Keratinocyte (primary cell): ENCODE results near the gene EMX1. TPM values are rescaled to one million over a fixed set of nuclear protein-coding genes. Genes with fewer than 3 reads are reported as not detected.

Experiments
- DNase-seq: peaks from one replicate; pipeline ENCODE4 v3.0.0-alpha.2; 2011; ENCODE audit warnings: low read depth, missing footprints, low spot score
- FAIRE-seq: peaks from 2 replicates; lab custom pipeline; 2011; peaks lifted over from hg19 to GRCh38; lab: Jason Lieb, UNC
- H2AFZ ChIP-seq: 2 replicates; pipeline ENCODE4 v1.6.0; 2012; ENCODE audit warnings: low read length, control low read depth, inconsistent platforms; ENCODE audit not compliant: control insufficient read depth
- H3K27ac ChIP-seq: 2 replicates; pipeline ENCODE4 v1.5.1; 2011; ENCODE audit warnings: low read length; ENCODE audit not compliant: control insufficient read depth, insufficient read depth
- H3K27me3 ChIP-seq: 3 replicates; pipeline ENCODE4 v1.6.0; 2011; ENCODE audit warnings: low read length; ENCODE audit not compliant: control insufficient read depth, insufficient read depth; ENCODE audit errors: extremely low read depth
- H3K36me3 ChIP-seq, 2 experiments: 2 replicates in 1 of 2; 3 replicates in 1 of 2; pipeline ENCODE4 v1.5.1; 2011; ENCODE audit warnings: low read length in 2 of 2, mild to moderate bottlenecking in 1 of 2; ENCODE audit not compliant: control insufficient read depth in 2 of 2, insufficient read depth in 2 of 2; ENCODE audit errors: extremely low read depth in 1 of 2
- H3K4me1 ChIP-seq: 3 replicates; pipeline ENCODE4 v1.5.1; 2011; ENCODE audit warnings: low read length; ENCODE audit not compliant: control insufficient read depth, insufficient read depth; ENCODE audit errors: extremely low read depth
- H3K4me2 ChIP-seq: 3 replicates; pipeline ENCODE4 v1.6.0; 2011; ENCODE audit warnings: low read depth, low read length; ENCODE audit not compliant: control insufficient read depth, insufficient read depth; ENCODE audit errors: extremely low read depth
- H3K4me3 ChIP-seq, 3 experiments: fragments of 200-600 bp in 1 of 3; sonication (generic) in 1 of 3; 2 replicates in 2 of 3; 3 replicates in 1 of 3; pipeline ENCODE4 v1.5.1; 2011 to 2016; ENCODE audit warnings: low read length in 3 of 3, mild to moderate bottlenecking in 3 of 3, control low read depth in 2 of 3, inconsistent platforms in 1 of 3, low read depth in 1 of 3, mixed read lengths in 1 of 3, mixed run types in 1 of 3, moderate library complexity in 1 of 3; ENCODE audit not compliant: control insufficient read depth in 2 of 3, insufficient read depth in 2 of 3; ENCODE audit errors: extremely low read depth in 1 of 3
- H3K79me2 ChIP-seq: 2 replicates; pipeline ENCODE4 v1.6.0; 2012; ENCODE audit warnings: low read length; ENCODE audit not compliant: control insufficient read depth, insufficient read depth
- H3K9ac ChIP-seq: 3 replicates; pipeline ENCODE4 v1.6.0; 2011; ENCODE audit warnings: low read length; ENCODE audit not compliant: control insufficient read depth, insufficient read depth; ENCODE audit errors: extremely low read depth
- H3K9me1 ChIP-seq: 3 replicates; pipeline ENCODE4 v1.6.0; 2011; ENCODE audit warnings: low read length; ENCODE audit not compliant: control insufficient read depth, insufficient read depth; ENCODE audit errors: extremely low read depth
- H3K9me3 ChIP-seq: 2 replicates; pipeline ENCODE4 v1.5.1; 2012; ENCODE audit warnings: low read depth, low read length; ENCODE audit not compliant: control insufficient read depth
- H4K20me1 ChIP-seq: 3 replicates; pipeline ENCODE4 v1.6.0; 2011; ENCODE audit warnings: low read length; ENCODE audit not compliant: control insufficient read depth, insufficient read depth; ENCODE audit errors: extremely low read depth
- CTCF ChIP-seq, 3 experiments: IDR thresholded peaks in 1 of 3; conservative IDR thresholded peaks in 1 of 3; optimal IDR thresholded peaks in 1 of 3; 2 replicates in 2 of 3; 3 replicates in 1 of 3; pipeline versions ENCODE3 to v1.5.1; 2011; ENCODE audit warnings: low read length in 3 of 3, mild to moderate bottlenecking in 3 of 3, moderate library complexity in 2 of 3, control low read depth in 1 of 3, inconsistent platforms in 1 of 3; ENCODE audit not compliant: insufficient read depth in 2 of 3; ENCODE audit errors: extremely low read depth in 1 of 3
- EZH2 ChIP-seq: IDR thresholded peaks from one replicate; pipeline ENCODE4 v1.6.1; 2012; ENCODE audit warnings: inconsistent platforms, mild to moderate bottlenecking, low read length, moderate library complexity
- dilution Hi-C: fragments of 300-500 bp; cut with MboI; formaldehyde crosslinking; loops from one replicate; pipeline ENCODE4 v1.7.0; 2020; ENCODE audit warnings: low sequenced_read_pairs; ENCODE audit not compliant: extremely low pct_ligation_motif_present
- polyA plus RNA-seq, 5 experiments: library from polyadenylated mRNA; depleted of rRNA in 3 of 5; stranded (reverse) in 3 of 5; stranded (forward) in 1 of 5; unstranded in 1 of 5; fragments of >200 nt; gene quantifications; 1 replicate in 1 of 5; 2 replicates in 3 of 5; 3 replicates in 1 of 5; pipeline versions ENCODE4 v1.2.1 to v1.2.3, GENCODE V29; 2011 to 2012; ENCODE audit warnings: missing spikeins in 2 of 5, low read depth in 1 of 5, low replicate concordance in 1 of 5

The EMX1 gene
- polyA plus RNA-seq, 1 donor (not counting 4 experiments of a cell fraction or from before 2014, with no cell fraction given): not detected

GRCh38 chr2:72915907-72916742 lies 1.2 kb upstream of the EMX1 start:
- Histone ChIP-seq H3K79me2 (no peaks in the 10 kb centered on the region), H3K9ac (peak overlapping the region; percentile 15), H3K27ac (no peak overlapping the region), H3K9me3 (no peaks in the 10 kb centered on the region), H3K4me3 (peak overlapping the region; percentile 14 to 59 (median 37)), H2AFZ (peak overlapping the region; percentile 43), H3K4me1 (peaks cover 26% of the 10 kb centered on the region), H3K9me1 (no peaks in the 10 kb centered on the region), H3K4me2 (peak overlapping the region; percentile 73), H3K27me3 (peaks cover 89% of the 10 kb centered on the region), H4K20me1 (peaks cover 16% of the 10 kb centered on the region), H3K36me3 (no peaks in the 10 kb centered on the region)
- DNase-seq (no peak), FAIRE-seq (no peak)
- TF ChIP-seq CTCF (optimal IDR thresholded peaks at IDR 0.05 in 1 of 3, IDR thresholded peaks at IDR 0.05 in 1 of 3, conservative IDR thresholded peaks at IDR 0.05 in 1 of 3; ENCODE audit: extremely low read depth in 1 of 3, insufficient read depth in 2 of 3, low read length in 3 of 3) (no peak), EZH2 (no peak)
- dilution Hi-C loops: no loop called here

GRCh38 chr2:72916743-72917137 lies 579 bp upstream of the EMX1 start:
- no peak for DNase-seq
- peaks cover 26% of the 10 kb centered on the region for H3K4me1 ChIP-seq
- FAIRE-seq: no peak
- peak overlapping the region; percentile 73 for H3K4me2 ChIP-seq
- H3K27me3 ChIP-seq: peaks cover 90% of the 10 kb centered on the region
- H3K36me3 ChIP-seq: no peaks in the 10 kb centered on the region
- no peaks in the 10 kb centered on the region for H3K9me3 ChIP-seq
- H3K79me2 ChIP-seq: no peaks in the 10 kb centered on the region
- peak overlapping the region; percentile 5 for H3K9ac ChIP-seq
- peaks cover 16% of the 10 kb centered on the region for H4K20me1 ChIP-seq
- no peak overlapping the region for H3K27ac ChIP-seq
- H2AFZ ChIP-seq: peak overlapping the region; percentile 86
- peak overlapping the region in 1 of 3 experiments; percentile 59 for H3K4me3 ChIP-seq
- TF ChIP-seq CTCF (optimal IDR thresholded peaks at IDR 0.05 in 1 of 3, IDR thresholded peaks at IDR 0.05 in 1 of 3, conservative IDR thresholded peaks at IDR 0.05 in 1 of 3; ENCODE audit: extremely low read depth in 1 of 3, insufficient read depth in 2 of 3, low read length in 3 of 3) (no peak), EZH2 (peak; percentile 95)
- dilution Hi-C loops: no loop called here
- H3K9me1 ChIP-seq: no peaks in the 10 kb centered on the region
